Keratinocyte (primary cell): ENCODE results near the gene PTPRD. TPM values are rescaled to one million over a fixed set of nuclear protein-coding genes. Genes with fewer than 3 reads are reported as not detected.

Experiments used
- DNase-seq: peaks from one replicate; pipeline ENCODE4 v3.0.0-alpha.2; 2011; ENCODE audit warnings: low read depth, missing footprints, low spot score
- FAIRE-seq: peaks from 2 replicates; lab custom pipeline; 2011; peaks lifted over from hg19 to GRCh38; lab: Jason Lieb, UNC
- H2AFZ ChIP-seq: 2 replicates; pipeline ENCODE4 v1.6.0; 2012; ENCODE audit warnings: low read length, control low read depth, inconsistent platforms; ENCODE audit not compliant: control insufficient read depth
- H3K27ac ChIP-seq: 2 replicates; pipeline ENCODE4 v1.5.1; 2011; ENCODE audit warnings: low read length; ENCODE audit not compliant: control insufficient read depth, insufficient read depth
- H3K27me3 ChIP-seq: 3 replicates; pipeline ENCODE4 v1.6.0; 2011; ENCODE audit warnings: low read length; ENCODE audit not compliant: control insufficient read depth, insufficient read depth; ENCODE audit errors: extremely low read depth
- H3K36me3 ChIP-seq, 2 experiments: 2 replicates in 1 of 2; 3 replicates in 1 of 2; pipeline ENCODE4 v1.5.1; 2011; ENCODE audit warnings: low read length in 2 of 2, mild to moderate bottlenecking in 1 of 2; ENCODE audit not compliant: control insufficient read depth in 2 of 2, insufficient read depth in 2 of 2; ENCODE audit errors: extremely low read depth in 1 of 2
- H3K4me1 ChIP-seq: 3 replicates; pipeline ENCODE4 v1.5.1; 2011; ENCODE audit warnings: low read length; ENCODE audit not compliant: control insufficient read depth, insufficient read depth; ENCODE audit errors: extremely low read depth
- H3K4me2 ChIP-seq: 3 replicates; pipeline ENCODE4 v1.6.0; 2011; ENCODE audit warnings: low read depth, low read length; ENCODE audit not compliant: control insufficient read depth, insufficient read depth; ENCODE audit errors: extremely low read depth
- H3K4me3 ChIP-seq, 3 experiments: fragments of 200-600 bp in 1 of 3; sonication (generic) in 1 of 3; 2 replicates in 2 of 3; 3 replicates in 1 of 3; pipeline ENCODE4 v1.5.1; 2011 to 2016; ENCODE audit warnings: low read length in 3 of 3, mild to moderate bottlenecking in 3 of 3, control low read depth in 2 of 3, inconsistent platforms in 1 of 3, low read depth in 1 of 3, mixed read lengths in 1 of 3, mixed run types in 1 of 3, moderate library complexity in 1 of 3; ENCODE audit not compliant: control insufficient read depth in 2 of 3, insufficient read depth in 2 of 3; ENCODE audit errors: extremely low read depth in 1 of 3
- H3K79me2 ChIP-seq: 2 replicates; pipeline ENCODE4 v1.6.0; 2012; ENCODE audit warnings: low read length; ENCODE audit not compliant: control insufficient read depth, insufficient read depth
- H3K9ac ChIP-seq: 3 replicates; pipeline ENCODE4 v1.6.0; 2011; ENCODE audit warnings: low read length; ENCODE audit not compliant: control insufficient read depth, insufficient read depth; ENCODE audit errors: extremely low read depth
- H3K9me1 ChIP-seq: 3 replicates; pipeline ENCODE4 v1.6.0; 2011; ENCODE audit warnings: low read length; ENCODE audit not compliant: control insufficient read depth, insufficient read depth; ENCODE audit errors: extremely low read depth
- H3K9me3 ChIP-seq: 2 replicates; pipeline ENCODE4 v1.5.1; 2012; ENCODE audit warnings: low read depth, low read length; ENCODE audit not compliant: control insufficient read depth
- H4K20me1 ChIP-seq: 3 replicates; pipeline ENCODE4 v1.6.0; 2011; ENCODE audit warnings: low read length; ENCODE audit not compliant: control insufficient read depth, insufficient read depth; ENCODE audit errors: extremely low read depth
- EZH2 ChIP-seq: IDR thresholded peaks from one replicate; pipeline ENCODE4 v1.6.1; 2012; ENCODE audit warnings: inconsistent platforms, mild to moderate bottlenecking, low read length, moderate library complexity
- dilution Hi-C: fragments of 300-500 bp; cut with MboI; formaldehyde crosslinking; loops from one replicate; pipeline ENCODE4 v1.7.0; 2020; ENCODE audit warnings: low sequenced_read_pairs; ENCODE audit not compliant: extremely low pct_ligation_motif_present
- polyA plus RNA-seq, 5 experiments: library from polyadenylated mRNA; depleted of rRNA in 3 of 5; stranded (reverse) in 3 of 5; stranded (forward) in 1 of 5; unstranded in 1 of 5; fragments of >200 nt; gene quantifications; 1 replicate in 1 of 5; 2 replicates in 3 of 5; 3 replicates in 1 of 5; pipeline versions ENCODE4 v1.2.1 to v1.2.3, GENCODE V29; 2011 to 2012; ENCODE audit warnings: missing spikeins in 2 of 5, low read depth in 1 of 5, low replicate concordance in 1 of 5
- TF ChIP-seq, protein P1 (sequence below), 3 experiments: IDR thresholded peaks in 1 of 3; conservative IDR thresholded peaks in 1 of 3; optimal IDR thresholded peaks in 1 of 3; 2 replicates in 2 of 3; 3 replicates in 1 of 3; pipeline versions ENCODE3 to v1.5.1; 2011; ENCODE audit warnings: low read length in 3 of 3, mild to moderate bottlenecking in 3 of 3, moderate library complexity in 2 of 3, control low read depth in 1 of 3, inconsistent platforms in 1 of 3; ENCODE audit not compliant: insufficient read depth in 2 of 3; ENCODE audit errors: extremely low read depth in 1 of 3

The PTPRD gene
- polyA plus RNA-seq, 1 donor (not counting 4 experiments of a cell fraction or from before 2014, with no cell fraction given) = 0.10 TPM

DNA sequence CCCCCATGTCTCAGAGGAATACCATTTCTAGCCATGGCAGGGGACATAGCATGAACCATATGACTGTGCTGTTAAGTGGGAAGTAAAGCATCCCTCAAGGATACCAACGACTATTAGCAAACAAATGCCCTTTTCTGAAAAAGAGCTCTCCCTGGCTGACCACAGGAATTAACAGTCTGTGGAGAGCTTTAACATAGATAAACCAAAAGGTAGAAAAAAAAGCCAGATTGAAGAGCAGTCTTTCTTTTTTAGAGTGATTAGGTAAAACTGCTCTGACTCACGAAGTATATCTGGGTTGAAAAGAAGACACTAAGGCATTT, 2280.5 kb downstream of the PTPRD start:
- H4K20me1 ChIP-seq = no peaks in the 10 kb centered on the region
- no peaks in the 10 kb centered on the region for H3K36me3 ChIP-seq
- no peaks in the 10 kb centered on the region for H3K27me3 ChIP-seq
- H3K27ac ChIP-seq = no peak overlapping the region
- FAIRE-seq (no peak), DNase-seq (no peak)
- no peaks in the 10 kb centered on the region for H3K4me1 ChIP-seq
- no peaks in the 10 kb centered on the region for H3K9me3 ChIP-seq
- H3K9ac ChIP-seq = no peak overlapping the region
- H3K4me3 ChIP-seq = no peak overlapping the region
- H3K9me1 ChIP-seq = no peaks in the 10 kb centered on the region
- no peak overlapping the region for H3K4me2 ChIP-seq
- dilution Hi-C loops = no loop called here
- no peak for TF ChIP-seq EZH2
- TF ChIP-seq, protein P1, sequence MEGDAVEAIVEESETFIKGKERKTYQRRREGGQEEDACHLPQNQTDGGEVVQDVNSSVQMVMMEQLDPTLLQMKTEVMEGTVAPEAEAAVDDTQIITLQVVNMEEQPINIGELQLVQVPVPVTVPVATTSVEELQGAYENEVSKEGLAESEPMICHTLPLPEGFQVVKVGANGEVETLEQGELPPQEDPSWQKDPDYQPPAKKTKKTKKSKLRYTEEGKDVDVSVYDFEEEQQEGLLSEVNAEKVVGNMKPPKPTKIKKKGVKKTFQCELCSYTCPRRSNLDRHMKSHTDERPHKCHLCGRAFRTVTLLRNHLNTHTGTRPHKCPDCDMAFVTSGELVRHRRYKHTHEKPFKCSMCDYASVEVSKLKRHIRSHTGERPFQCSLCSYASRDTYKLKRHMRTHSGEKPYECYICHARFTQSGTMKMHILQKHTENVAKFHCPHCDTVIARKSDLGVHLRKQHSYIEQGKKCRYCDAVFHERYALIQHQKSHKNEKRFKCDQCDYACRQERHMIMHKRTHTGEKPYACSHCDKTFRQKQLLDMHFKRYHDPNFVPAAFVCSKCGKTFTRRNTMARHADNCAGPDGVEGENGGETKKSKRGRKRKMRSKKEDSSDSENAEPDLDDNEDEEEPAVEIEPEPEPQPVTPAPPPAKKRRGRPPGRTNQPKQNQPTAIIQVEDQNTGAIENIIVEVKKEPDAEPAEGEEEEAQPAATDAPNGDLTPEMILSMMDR (optimal IDR thresholded peaks at IDR 0.05 in 1 of 3, IDR thresholded peaks at IDR 0.05 in 1 of 3, conservative IDR thresholded peaks at IDR 0.05 in 1 of 3; ENCODE audit: extremely low read depth in 1 of 3, insufficient read depth in 2 of 3, low read length in 3 of 3) = no peak
- H3K79me2 ChIP-seq = no peaks in the 10 kb centered on the region
- no peak overlapping the region for H2AFZ ChIP-seq

DNA sequence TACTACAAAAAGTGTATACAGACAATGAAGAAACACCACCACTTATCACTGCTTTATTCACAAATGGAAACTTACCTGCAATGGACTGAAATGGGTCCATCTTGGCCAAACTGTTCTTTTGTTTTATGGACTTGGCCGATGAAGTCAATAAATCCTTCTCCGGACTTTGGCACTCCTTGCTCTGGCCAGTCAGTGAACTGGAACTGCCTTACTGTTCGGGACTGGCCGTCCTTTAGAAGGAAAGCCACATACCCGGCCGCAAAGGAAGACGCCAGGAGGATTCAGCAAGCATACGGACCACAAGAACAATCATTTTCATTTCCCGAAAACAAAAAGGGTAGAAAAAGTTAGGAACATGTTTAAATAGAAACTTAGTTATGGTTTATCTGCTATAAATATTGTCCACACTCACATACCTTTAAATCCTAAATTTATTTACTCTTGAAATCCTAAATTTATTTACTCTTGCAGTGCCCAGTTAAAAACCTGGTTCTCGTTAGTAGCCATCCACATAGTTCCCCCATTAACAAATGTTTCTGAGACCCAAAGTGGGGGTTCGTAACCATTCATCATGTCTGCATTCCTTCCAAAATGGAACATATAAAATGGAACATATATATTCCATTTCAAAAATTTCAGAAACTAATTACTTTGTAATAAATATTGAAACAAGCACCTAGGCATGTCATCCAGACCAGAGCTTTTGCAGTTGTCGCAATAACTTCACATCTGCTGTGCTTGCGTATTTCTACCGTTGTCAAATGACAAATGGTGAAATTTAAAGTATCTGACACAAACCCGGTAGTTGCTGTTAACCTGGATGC, 2281.1 kb downstream of the PTPRD start:
- dilution Hi-C loops = no loop called here
- H3K79me2 ChIP-seq = no peaks in the 10 kb centered on the region
- FAIRE-seq = no peak

More for the DNA sequence above, 2281.1 kb downstream of the PTPRD start:
- Histone ChIP-seq H3K27me3 (no peaks in the 10 kb centered on the region), H3K27ac (no peak overlapping the region), H4K20me1 (no peaks in the 10 kb centered on the region), H3K4me3 (no peak overlapping the region), H2AFZ (no peak overlapping the region), H3K4me2 (no peak overlapping the region), H3K9me1 (no peaks in the 10 kb centered on the region), H3K9ac (no peak overlapping the region), H3K4me1 (no peaks in the 10 kb centered on the region), H3K9me3 (no peaks in the 10 kb centered on the region), H3K36me3 (no peaks in the 10 kb centered on the region)
- TF ChIP-seq EZH2 = no peak
- TF ChIP-seq, protein P1 (optimal IDR thresholded peaks at IDR 0.05 in 1 of 3, IDR thresholded peaks at IDR 0.05 in 1 of 3, conservative IDR thresholded peaks at IDR 0.05 in 1 of 3; ENCODE audit: extremely low read depth in 1 of 3, insufficient read depth in 2 of 3, low read length in 3 of 3) = no peak
- no peak for DNase-seq
